Right cardiac atrium (tissue), 5 donors: ENCODE data around the gene NPSR1. TPM values are rescaled to one million over a fixed set of nuclear protein-coding genes. Genes with fewer than 3 reads are reported as not detected.
A peak's percentile ranks its signal among the peaks of the same experiment; 100 is the strongest.
"Not testable (repeated sequence)": the region's sequence is repeated elsewhere in the genome, so short reads cannot be mapped to it uniquely, and the experiment has no call there.

Experiments used
- ATAC-seq, 2 donors: fragments of 200-7000 bp; cut with Tn5 transposase; one replicate each; pipeline versions ENCODE4 v1.8.0 to v1.9.1; 2020; ENCODE audit warnings: moderate library complexity in 2 of 2, mild to moderate bottlenecking in 1 of 2
- DNase-seq, 3 donors: peaks; one replicate each; pipeline ENCODE4 v3.0.0-alpha.2; 2020
- H3K27ac ChIP-seq: one replicate; pipeline ENCODE4 v1.5.1; 2013; ENCODE audit warnings: mild to moderate bottlenecking, low read length, control low read depth, moderate library complexity
- H3K27me3 ChIP-seq: one replicate; pipeline ENCODE4 v1.6.1; 2013; ENCODE audit not compliant: control insufficient read depth, insufficient read depth
- H3K4me1 ChIP-seq: one replicate; pipeline ENCODE4 v1.6.1; 2013; ENCODE audit warnings: low read length; ENCODE audit not compliant: control insufficient read depth, insufficient read depth
- H3K4me3 ChIP-seq: one replicate; pipeline ENCODE4 v1.5.1; 2013; ENCODE audit warnings: low read length, control low read depth
- H3K9me3 ChIP-seq: one replicate; pipeline ENCODE4 v1.6.1; 2013; ENCODE audit warnings: low read length; ENCODE audit not compliant: control insufficient read depth
- WGBS: extraction: QIAGEN DNeasy Blood & Tissue Kit; methylation state at CpG from one replicate; pipeline ENCODE4 v1.1.7; 2013; 5-methylcytosine and 5-hydroxymethylcytosine counted together
- intact Hi-C, 4 donors: fragments of 100-400 bp; cut with DNase I; formaldehyde crosslinking; loops; one replicate each; pipeline versions ENCODE4 v1.11.0 to v1.14.0; 2022 to 2023
- polyA plus RNA-seq: library from polyadenylated mRNA; stranded (reverse); fragments of 200-250 nt; gene quantifications from one replicate; pipeline ENCODE4 v1.2.3, GENCODE V29; 2013
- total RNA-seq, 4 donors: library from RNA; stranded (reverse); fragmentation: NEBNext Ultra II Directional; extraction: Animal tissue kit (Norgen Biotek cat#: 25700); gene quantifications; one replicate each; pipeline ENCODE4 v1.2.1, GENCODE V29; 2021
- donor health status: healthy with polysubstance abuse.
- donor health status: DM: no; HTN: yes; CAD: no.
- donor health status: DM: no; HTN: no; CAD: no.
- donor health status: DM: no; HTN: yes; CAD: no; lungs with severe emphysema.
- donor health status: DM: yes; HTN: yes; CAD: no.

The NPSR1 gene
- total and polyA plus RNA-seq, 5 donors: not detected

DNA sequence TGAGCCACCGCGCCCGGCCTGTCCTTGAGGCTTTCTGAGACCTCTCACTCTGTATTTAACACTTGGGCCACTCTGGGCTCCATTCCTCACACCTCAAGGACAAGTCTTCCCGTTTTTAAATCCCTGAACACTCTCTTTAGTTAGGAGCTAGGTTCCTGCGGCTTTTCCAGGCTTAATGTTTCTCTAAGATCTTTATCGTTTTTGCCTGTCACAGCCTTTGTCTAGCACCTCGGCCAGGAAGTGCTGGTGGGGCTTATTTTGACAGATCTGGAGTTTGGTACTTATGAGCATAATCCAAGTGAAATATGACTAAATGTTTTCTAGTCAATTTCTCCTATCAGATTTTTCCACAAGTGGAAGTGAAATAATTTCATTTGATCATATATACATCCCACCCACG is 192.7 kb downstream of the NPSR1 start:
- Histone ChIP-seq H3K27me3 (no peaks in the 10 kb centered on the region), H3K4me1 (no peaks in the 10 kb centered on the region), H3K4me3 (no peak overlapping the region), H3K9me3 (no peaks in the 10 kb centered on the region), H3K27ac (no peak overlapping the region)
- DNase-seq (no peak), ATAC-seq (peak in 1 of 2 donors; percentile 28)
- intact Hi-C loops: no loop called here
- 45% methylated on average over 8 of the region's 8 CpGs for WGBS

DNA sequence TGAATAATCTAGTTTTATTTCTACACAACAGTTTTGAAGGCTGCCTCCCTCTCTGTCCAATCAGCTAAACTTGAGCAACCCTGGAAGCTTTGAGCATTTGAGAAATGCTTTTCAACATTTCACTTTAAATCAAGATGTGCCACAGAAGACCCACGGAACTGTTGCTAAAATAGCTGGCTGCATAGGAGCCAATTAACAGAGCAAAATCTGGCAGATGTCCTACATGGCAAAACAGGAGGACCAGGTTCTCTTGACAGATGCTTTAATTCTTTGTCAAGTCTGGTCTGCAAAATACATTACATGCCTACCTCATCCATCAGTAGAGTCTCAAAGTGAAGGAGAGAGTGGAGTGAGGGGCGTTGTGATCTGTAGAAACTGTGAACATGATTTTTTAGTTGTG is 193.4 kb downstream of the NPSR1 start:
- H3K27ac ChIP-seq: no peak overlapping the region
- DNase-seq (no peak), ATAC-seq (no peak)
- H3K9me3 ChIP-seq: no peaks in the 10 kb centered on the region
- no peaks in the 10 kb centered on the region for H3K27me3 ChIP-seq
- no peaks in the 10 kb centered on the region for H3K4me1 ChIP-seq
- WGBS: 48% methylated on average over 2 of the region's 2 CpGs
- intact Hi-C loops: no loop called here
- H3K4me3 ChIP-seq: no peak overlapping the region

DNA sequence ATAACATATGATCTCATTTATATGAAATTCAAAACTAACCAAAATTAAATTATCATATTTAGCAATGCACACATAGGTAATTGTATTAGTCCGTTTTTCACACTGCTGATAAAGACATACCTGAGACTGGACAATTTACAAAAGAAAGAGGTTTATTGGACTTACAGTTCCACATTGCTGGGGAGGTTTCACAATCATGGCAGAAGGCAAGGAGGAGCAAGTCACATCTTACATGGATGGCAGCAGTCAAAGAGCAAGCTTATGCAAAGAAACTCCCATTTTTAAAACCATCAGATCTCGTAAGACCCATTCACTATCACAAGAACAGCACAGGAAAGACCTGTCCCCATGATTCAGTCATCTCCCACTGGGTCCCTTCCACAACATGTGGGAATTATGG is 200.4 kb downstream of the NPSR1 start:
- DNase-seq, H3K27me3 ChIP-seq, ATAC-seq, H3K27ac ChIP-seq, H3K9me3 ChIP-seq, H3K4me1 ChIP-seq, intact Hi-C loops, H3K4me3 ChIP-seq: not testable (repeated sequence)
- 78% methylated on average over 2 of the region's 2 CpGs for WGBS

DNA sequence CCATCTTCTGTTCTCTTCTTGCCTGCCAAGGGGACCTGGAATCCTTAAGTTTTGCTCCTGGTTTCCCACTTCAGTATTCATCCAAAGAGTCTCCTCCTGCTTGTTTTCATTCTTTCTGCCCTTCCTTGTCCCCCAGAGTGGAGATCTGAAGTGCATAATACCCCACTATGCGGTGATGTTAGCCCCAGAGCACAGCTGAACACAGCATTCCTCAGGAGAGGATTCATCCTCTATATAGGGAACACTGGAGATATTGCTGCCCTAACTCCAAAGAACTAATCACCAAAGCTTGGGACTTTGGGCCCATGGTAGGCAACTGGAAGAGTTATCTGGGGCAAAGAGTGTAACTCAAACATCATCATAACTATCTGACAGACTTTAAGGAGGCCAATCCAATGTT is 201.3 kb downstream of the NPSR1 start:
- H3K4me3 ChIP-seq, ATAC-seq, H3K9me3 ChIP-seq, DNase-seq, H3K27me3 ChIP-seq, H3K27ac ChIP-seq, intact Hi-C loops, H3K4me1 ChIP-seq: not testable (repeated sequence)
- WGBS: 85% methylated on average over 1 of the region's 1 CpG

DNA sequence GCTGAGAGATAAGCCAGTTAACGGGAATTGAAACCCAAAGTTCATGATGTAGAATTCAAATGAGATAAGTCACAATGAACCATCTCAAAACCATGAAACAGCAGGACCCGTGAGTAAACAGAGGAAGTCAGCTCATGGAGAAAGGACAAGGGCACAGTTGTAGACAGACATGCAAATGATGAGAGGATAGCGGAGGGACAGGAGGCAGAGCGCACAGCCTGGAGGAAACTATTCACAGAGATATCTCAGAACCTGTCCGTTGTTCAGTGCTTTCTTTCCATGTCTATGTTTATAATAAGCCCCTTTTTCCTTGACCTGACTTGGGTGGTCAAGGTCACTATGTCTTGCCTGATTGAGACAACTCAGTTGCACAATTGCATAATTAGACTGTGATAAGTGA is 208.2 kb downstream of the NPSR1 start:
- DNase-seq, H3K9me3 ChIP-seq, H3K27me3 ChIP-seq, ATAC-seq, H3K27ac ChIP-seq, intact Hi-C loops, H3K4me1 ChIP-seq, H3K4me3 ChIP-seq: not testable (repeated sequence)
- WGBS: 70% methylated on average over 4 of the region's 5 CpGs

DNA sequence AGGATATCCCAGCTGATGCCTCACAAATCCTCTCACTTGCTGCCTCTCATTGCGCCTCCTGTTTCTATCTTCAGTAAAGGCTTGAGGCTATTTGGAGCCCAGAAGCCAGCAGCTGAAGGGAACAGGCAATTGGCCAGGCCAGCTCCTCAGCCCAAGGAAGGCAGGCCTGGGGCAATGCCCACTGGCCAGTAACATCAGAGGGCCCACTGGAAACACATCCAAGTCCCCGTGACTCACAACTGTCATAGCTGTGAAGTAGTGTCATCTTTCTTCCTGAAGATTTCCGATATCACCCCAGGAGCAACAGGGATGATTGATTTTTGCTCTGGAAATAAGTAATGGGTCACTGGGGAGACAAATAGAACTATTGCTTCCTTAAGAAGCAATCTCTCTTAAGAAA is 209.3 kb downstream of the NPSR1 start:
- intact Hi-C loops, H3K4me1 ChIP-seq, H3K27ac ChIP-seq, DNase-seq, ATAC-seq, H3K9me3 ChIP-seq, H3K4me3 ChIP-seq, H3K27me3 ChIP-seq: not testable (repeated sequence)
- WGBS: 75% methylated on average over 3 of the region's 3 CpGs

DNA sequence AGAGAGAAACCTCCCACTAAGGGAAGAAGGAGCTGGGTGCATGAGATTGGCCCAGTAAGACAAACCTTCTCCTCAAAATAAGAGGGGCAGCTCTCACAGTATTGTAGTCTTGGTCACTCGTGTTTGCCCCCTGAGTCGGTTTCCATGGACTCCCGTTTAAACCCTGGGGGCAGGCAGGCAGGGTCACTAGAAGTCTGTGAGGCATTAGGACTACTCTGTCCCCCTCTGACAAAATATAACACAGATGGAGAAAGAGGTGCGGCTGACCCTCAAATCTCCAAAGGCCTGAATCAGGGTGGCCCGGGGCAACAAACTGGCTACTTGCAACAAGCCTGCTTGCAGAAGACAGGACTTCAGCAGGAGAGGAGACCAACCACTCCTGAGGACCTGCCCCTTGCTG is 210.6 kb downstream of the NPSR1 start:
- intact Hi-C loops, H3K27ac ChIP-seq, H3K9me3 ChIP-seq, ATAC-seq, DNase-seq, H3K4me1 ChIP-seq, H3K4me3 ChIP-seq, H3K27me3 ChIP-seq: not testable (repeated sequence)
- 86% methylated on average over 5 of the region's 5 CpGs for WGBS

DNA sequence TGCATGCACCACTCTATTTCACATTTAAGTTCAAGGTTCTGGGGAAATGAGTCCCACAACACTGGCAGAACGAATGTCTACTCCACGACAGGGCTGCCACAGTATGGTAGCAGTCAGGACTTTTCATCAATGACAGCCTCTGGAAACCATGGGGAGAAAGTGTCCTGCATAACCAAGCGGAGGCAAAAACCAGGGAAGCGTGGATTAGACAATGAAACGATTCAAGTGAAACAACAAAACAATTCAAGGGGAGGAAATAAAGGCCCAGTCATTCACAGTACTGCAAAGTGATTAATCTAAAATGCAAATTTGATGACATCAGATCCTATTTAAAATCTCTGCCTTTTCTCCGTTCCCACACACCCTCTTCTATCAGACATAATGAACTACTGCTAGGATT is 211.0 kb downstream of the NPSR1 start:
- Histone ChIP-seq H3K9me3 (peaks cover 3% of the 10 kb centered on the region), H3K27me3 (no peaks in the 10 kb centered on the region), H3K4me1 (no peaks in the 10 kb centered on the region), H3K4me3 (no peak overlapping the region), H3K27ac (no peak overlapping the region)
- intact Hi-C loops: no loop called here
- no peak for DNase-seq
- WGBS: 76% methylated on average over 6 of the region's 6 CpGs
- ATAC-seq: no peak

DNA sequence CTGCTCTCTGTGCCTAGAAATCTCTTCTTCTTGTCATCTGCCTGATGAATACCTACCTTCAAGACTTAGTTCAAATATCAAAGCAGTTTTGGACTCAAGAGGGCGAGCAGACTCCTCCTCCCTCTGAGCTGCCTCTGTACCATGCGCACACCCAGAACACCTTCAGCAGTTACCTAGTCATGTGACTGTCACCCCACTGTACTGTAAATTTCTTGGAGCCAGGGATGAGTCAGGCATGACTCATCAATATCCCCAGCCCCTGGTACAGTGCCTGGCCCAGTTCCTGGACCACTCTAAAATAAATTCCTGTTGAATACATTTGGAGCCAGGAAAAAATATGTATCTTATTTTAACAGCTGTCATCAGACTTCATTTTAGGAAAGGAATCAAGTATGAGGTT is 212.0 kb downstream of the NPSR1 start:
- ATAC-seq, H3K4me3 ChIP-seq, H3K27ac ChIP-seq, intact Hi-C loops, H3K4me1 ChIP-seq, DNase-seq, H3K27me3 ChIP-seq, H3K9me3 ChIP-seq: not testable (repeated sequence)
- 91% methylated on average over 2 of the region's 2 CpGs for WGBS

DNA sequence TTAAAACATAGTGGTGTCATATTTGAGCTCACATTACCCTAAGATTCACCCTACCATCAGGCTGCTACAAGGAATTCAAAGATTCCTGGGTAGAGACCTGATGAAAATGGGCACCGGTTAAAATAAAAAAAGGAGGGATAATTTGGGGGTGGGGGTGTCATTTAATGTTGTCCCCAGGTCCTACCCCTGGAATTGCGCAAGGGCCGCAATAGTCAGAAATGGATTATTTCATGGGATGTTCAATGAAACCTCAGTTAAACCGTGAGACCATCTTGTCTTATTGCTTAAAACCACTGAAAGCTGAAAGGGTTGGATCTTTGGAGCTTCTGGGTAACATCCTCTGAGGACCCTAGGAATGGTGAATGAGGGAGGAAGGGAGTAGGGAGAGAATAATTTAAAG is 216.3 kb downstream of the NPSR1 start:
- ATAC-seq, DNase-seq, H3K4me1 ChIP-seq, H3K27ac ChIP-seq, intact Hi-C loops, H3K27me3 ChIP-seq, H3K4me3 ChIP-seq, H3K9me3 ChIP-seq: not testable (repeated sequence)
- WGBS: 95% methylated on average over 4 of the region's 4 CpGs

DNA sequence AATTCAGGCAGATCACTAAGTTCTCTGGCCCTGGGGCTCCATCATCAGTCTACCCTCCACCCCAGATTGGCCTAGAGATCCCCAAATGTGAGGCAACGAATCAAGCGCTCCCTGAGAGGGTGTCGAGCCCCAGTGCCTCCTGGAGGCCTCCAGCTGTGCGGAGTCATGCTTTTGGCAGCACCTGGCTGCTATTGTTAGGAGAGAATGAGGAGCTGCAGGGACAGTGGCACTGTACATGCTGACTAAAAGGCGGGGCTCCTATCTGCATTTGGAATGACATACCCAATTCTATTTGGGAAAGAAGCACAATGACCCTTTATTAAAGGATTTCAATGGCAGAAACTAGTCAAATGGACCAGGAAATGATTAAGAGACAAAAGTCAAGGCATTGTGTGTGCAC is 217.5 kb downstream of the NPSR1 start:
- no peak overlapping the region for H3K4me3 ChIP-seq
- intact Hi-C loops: no loop called here
- no peaks in the 10 kb centered on the region for H3K27me3 ChIP-seq
- H3K27ac ChIP-seq: no peak overlapping the region
- H3K9me3 ChIP-seq: peaks cover 3% of the 10 kb centered on the region
- ATAC-seq (no peak), DNase-seq (no peak)
- H3K4me1 ChIP-seq: no peaks in the 10 kb centered on the region
- WGBS: 79% methylated on average over 5 of the region's 5 CpGs

DNA sequence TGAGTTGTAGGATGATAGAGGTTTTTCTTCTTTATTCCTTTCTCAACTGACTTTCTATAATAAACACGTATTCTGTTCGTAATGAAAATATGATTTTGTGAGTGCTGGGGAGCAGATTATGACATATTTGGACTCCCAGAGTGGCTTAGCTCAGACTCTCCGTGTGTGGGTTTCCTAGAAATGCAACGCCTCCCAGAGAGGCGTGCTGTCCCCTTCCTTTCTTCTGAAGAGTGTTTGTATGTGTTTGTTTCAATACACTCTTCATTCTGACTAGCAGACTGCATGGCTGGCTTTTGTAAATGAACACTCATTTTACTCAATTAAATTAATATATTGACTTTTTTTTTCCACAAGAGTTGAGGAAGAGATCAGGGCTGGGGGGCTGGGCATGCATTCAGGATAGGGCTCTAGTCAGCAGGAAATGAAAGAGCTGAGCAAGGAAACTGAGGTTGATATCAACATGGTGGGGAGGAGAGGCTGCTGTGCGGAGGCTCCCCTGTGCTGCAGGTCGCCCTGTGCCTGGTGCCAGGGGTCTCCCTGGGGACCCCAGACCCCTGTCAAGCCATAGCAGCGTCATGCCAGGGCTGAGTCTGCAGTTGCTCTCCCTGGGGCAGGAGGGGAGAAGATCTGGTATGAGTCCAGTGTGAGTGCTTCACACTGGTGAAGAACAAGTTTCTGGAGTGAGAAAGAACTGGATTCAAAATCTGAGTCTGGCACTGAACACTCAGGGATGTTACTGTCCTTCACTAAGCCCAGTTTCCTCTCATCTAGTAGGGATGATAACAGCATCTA is 221.1 kb downstream of the NPSR1 start:
- 62% methylated on average over 8 of the region's 8 CpGs for WGBS
- DNase-seq, ATAC-seq, H3K9me3 ChIP-seq, H3K27ac ChIP-seq, H3K4me1 ChIP-seq, H3K4me3 ChIP-seq, intact Hi-C loops, H3K27me3 ChIP-seq: not testable (repeated sequence)
